ENCODE results near the gene JAKMIP2.

- TF ChIP-seq POLR2A (IDR thresholded peaks at IDR 0.05; ENCODE audit: low read depth, low read length), result no peak
- no peak for TF ChIP-seq TAF1 (IDR thresholded peaks at IDR 0.05; ENCODE audit: low read depth, low read length)
- no peak for TF ChIP-seq POLR2AphosphoS5 (IDR thresholded peaks at IDR 0.05; ENCODE audit: low read depth, low read length)
Measured at GRCh38 chr5:147809830-147810666, 27.5 kb upstream of the JAKMIP2 start.

All from GM12891 (cell line).